ENCODE data around the gene CYP19A1. TPM values are rescaled to one million over a fixed set of nuclear protein-coding genes. Genes with fewer than 3 reads are reported as not detected.

Gene CYP19A1
- total and polyA plus RNA-seq, 7 donors: 0.10 to 4.7 (median 0.22) TPM

DNA sequence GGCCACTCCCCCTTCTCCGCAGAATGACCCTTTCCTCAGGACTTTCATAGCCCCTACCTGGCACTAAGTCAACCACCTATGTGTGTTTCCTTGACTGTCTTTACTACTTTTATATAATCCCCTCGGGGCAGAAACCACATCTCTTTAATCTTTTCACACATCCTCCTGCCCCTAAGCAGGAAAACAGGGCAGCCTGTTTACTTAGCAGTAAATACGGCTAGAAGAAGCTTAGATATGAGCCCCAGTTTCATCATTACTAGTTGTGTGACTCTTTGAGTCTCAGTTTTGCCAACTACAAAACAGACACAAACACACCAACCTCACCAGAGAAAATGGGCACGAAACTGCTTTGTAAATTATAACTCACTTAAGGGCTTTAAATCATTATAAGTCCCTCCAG lies 98.3 kb downstream of the CYP19A1 start:
- Histone ChIP-seq H3K36me3 (ENCODE audit: insufficient read depth in 1 of 2, low read depth in 1 of 2) (no peaks in the 10 kb centered on the region), H3K27me3 (ENCODE audit: insufficient read depth in 3 of 3, low read length in 2 of 3) (peaks cover 0 to 9% (median 0%) of the 10 kb centered on the region in 3 donors), H3K4me3 (no peak overlapping the region), H3K27ac (no peak overlapping the region), H3K9me3 (no peaks in the 10 kb centered on the region), H3K4me1 (no peaks in the 10 kb centered on the region)
- ATAC-seq: no peak
- 43 to 56% (median 49%) methylated on average over 4 of the region's 4 CpGs for WGBS, 3 donors
- no peak for TF ChIP-seq CTCF (IDR thresholded peaks at IDR 0.05)
- intact Hi-C loops (cut with DNase I): no loop called here
- DNase-seq: no peak

- H3K36me3 ChIP-seq (ENCODE audit: insufficient read depth in 1 of 2, low read depth in 1 of 2): no peaks in the 10 kb centered on the region
- H3K4me1 ChIP-seq: no peaks in the 10 kb centered on the region
- no peak overlapping the region for H3K27ac ChIP-seq
- intact Hi-C loops (cut with DNase I): no loop called here
- DNase-seq (no peak), ATAC-seq (no peak)
- no peaks in the 10 kb centered on the region for H3K9me3 ChIP-seq
- TF ChIP-seq CTCF (IDR thresholded peaks at IDR 0.05): no peak
- H3K27me3 ChIP-seq (ENCODE audit: insufficient read depth in 3 of 3, low read length in 2 of 3): peaks cover 0 to 11% (median 0%) of the 10 kb centered on the region in 3 donors
- H3K4me3 ChIP-seq: no peak overlapping the region
- 63 to 70% (median 68%) methylated on average over 3 of the region's 3 CpGs for WGBS, 3 donors
Observed at GRCh38 chr15:51237816-51238215, 100.6 kb downstream of the CYP19A1 start.

DNA sequence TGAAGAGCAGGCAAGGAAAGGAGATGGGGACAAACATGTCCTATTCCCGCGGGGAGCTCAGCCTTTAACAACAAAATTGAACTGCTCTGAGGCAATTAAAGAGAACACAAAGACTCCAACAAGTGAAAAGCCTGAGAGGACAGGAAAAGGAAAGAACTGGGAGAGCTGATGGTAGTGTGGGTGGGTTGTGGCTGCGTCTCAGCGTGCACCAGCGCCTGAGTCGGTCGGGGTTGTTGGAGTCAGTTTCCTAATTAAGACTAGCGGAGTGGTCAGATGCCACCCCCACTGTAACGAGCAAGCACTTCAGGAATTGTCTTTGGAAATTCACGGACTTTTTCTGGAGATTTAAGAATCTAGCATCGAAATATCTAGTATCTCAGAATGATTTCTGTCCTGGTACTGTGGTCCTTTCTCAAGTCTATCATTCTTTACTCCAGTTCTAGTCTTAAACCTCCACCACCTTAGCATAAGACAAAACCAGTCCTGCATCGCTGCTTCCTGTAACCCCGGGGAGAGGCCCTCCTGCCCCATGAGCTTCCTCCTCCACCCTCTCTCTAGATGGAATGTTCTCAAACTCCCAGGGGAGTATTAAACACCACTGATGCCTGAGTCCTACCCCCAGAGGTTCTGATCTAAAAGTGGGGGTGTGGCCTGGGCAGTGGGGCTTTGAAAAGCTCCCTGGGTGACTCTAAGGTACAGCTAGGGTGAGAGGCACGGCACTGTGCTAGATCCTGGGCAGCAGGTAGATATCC lies 104.0 kb downstream of the CYP19A1 start:
- Histone ChIP-seq H3K27me3 (ENCODE audit: insufficient read depth in 3 of 3, low read length in 2 of 3) (peaks cover 0 to 10% (median 0%) of the 10 kb centered on the region in 3 donors), H3K27ac (no peak overlapping the region), H3K36me3 (ENCODE audit: insufficient read depth in 1 of 2, low read depth in 1 of 2) (no peaks in the 10 kb centered on the region), H3K4me3 (no peak overlapping the region), H3K9me3 (no peaks in the 10 kb centered on the region), H3K4me1 (no peaks in the 10 kb centered on the region)
- intact Hi-C loops (cut with DNase I): loop anchor here in 1 of 2 donors (5.0 kb wide), 1 partner anchor 148 kb away; no protein-coding TSS in a partner anchor
- ATAC-seq (no peak), DNase-seq (no peak)
- no peak for TF ChIP-seq CTCF (IDR thresholded peaks at IDR 0.05)
- WGBS, 3 donors: 72 to 77% (median 74%) methylated on average over 14 of the region's 14 CpGs

- H3K4me3 ChIP-seq: no peak overlapping the region
- ATAC-seq (no peak), DNase-seq (no peak)
- intact Hi-C loops (cut with DNase I): loop anchor here in 1 of 2 donors (5.0 kb wide), 1 partner anchor 150 kb away; no protein-coding TSS in a partner anchor
- peaks cover 0 to 3% (median 0%) of the 10 kb centered on the region in 3 donors for H3K27me3 ChIP-seq (ENCODE audit: insufficient read depth in 3 of 3, low read length in 2 of 3)
- H3K27ac ChIP-seq: no peak overlapping the region
- 87 to 90% (median 89%) methylated on average over 3 of the region's 3 CpGs for WGBS, 3 donors
- TF ChIP-seq CTCF (IDR thresholded peaks at IDR 0.05): no peak
- H3K4me1 ChIP-seq: peaks cover 3% of the 10 kb centered on the region
- no peaks in the 10 kb centered on the region for H3K9me3 ChIP-seq
- H3K36me3 ChIP-seq (ENCODE audit: insufficient read depth in 1 of 2, low read depth in 1 of 2): no peaks in the 10 kb centered on the region
Observed at GRCh38 chr15:51232581-51232980, 105.8 kb downstream of the CYP19A1 start.
